Activated CD4-positive, alpha-beta T cell treated with anti-CD3 and anti-CD28 coated beads, Interleukin-2, amount 50 U/mL, for 4 hours (primary cell): Measurements from ENCODE around the gene NKX6-2.
"Not testable (repeated sequence)": the region's sequence is repeated elsewhere in the genome, so short reads cannot be mapped to it uniquely, and the experiment has no call there.

ENCODE experiments used
- DNase-seq, 2 experiments: peaks; one replicate each; pipeline ENCODE4 v3.0.0-alpha.2; 2020

NKX6-2 gene

GRCh38 chr10:132812520-132812919, 26.6 kb upstream of the NKX6-2 start:
- DNase-seq, result no peak

DNA sequence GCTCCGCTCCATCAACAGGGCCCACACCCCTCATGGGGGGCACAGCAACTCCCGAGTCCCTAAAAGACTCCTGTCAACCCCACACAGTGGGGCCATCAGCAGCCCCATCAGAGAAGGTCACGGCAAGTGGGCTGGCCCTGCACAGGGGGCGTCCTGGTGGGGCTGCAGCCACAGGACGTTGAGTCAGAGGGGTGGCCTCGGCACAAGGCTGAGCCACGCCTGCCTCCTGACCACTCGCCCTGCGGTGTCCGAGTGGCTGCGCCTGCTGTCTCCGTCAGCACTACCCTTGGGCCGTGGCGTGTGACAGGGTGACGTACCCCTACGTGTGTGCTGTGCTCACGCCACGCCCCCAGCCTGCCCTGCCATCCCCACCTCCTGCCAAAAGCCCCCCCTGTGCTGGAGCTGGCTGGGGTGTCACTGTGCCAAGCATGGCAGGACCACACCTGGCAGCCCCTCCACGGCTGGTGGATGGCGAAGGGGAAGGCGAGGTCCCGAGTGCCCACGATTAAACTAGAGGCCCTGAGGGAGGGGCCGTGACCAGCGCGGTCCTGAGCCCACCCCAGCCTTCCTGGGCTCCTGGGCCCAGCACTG, 26.0 kb upstream of the NKX6-2 start:
- DNase-seq, result no peak

DNA sequence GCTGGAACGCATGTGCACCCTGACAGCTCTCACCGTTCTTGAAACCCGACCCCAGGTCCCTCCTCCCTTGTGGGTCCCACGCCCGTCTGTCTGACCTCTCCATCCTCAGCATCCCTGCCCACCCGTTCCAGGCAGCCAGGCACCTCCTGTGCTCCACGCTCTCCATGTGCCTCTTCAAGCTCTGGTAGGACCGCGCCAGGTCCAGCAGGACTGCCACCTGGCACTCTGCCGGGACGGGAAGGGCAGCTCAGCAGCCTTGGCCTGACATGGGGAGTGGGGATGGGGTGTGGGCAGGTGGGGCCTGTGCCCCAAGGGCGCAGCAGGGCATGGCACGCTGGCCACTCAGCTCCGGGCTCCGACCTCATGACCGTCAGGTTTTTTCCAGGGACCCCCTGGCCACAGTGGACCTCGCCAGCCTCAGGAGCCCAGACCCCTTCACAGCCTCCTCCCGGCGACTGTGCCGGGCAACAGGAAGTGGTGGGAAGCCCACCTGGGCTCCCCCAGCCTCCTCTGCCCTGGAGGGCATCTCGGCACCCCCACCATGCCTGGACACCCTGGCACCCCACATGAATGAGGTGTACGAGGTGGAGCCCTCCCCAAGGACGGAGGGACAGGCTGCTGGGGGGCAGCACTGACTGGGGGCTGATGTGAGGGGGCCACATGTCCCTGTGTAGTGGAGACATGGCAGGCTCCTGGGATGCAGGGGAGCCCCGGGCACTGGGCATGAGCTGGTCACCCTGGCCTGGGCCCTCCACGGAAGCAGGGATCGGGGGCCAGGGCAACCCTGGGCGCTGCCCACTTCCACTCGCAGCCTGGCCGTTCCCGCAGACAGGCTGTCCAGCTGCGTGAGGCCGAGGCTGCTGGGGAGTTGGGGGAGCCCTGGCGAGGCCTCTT, 25.1 kb upstream of the NKX6-2 start:
- DNase-seq, result no peak

GRCh38 chr10:132810141-132810806, 24.3 kb upstream of the NKX6-2 start:
- no peak for DNase-seq

DNA sequence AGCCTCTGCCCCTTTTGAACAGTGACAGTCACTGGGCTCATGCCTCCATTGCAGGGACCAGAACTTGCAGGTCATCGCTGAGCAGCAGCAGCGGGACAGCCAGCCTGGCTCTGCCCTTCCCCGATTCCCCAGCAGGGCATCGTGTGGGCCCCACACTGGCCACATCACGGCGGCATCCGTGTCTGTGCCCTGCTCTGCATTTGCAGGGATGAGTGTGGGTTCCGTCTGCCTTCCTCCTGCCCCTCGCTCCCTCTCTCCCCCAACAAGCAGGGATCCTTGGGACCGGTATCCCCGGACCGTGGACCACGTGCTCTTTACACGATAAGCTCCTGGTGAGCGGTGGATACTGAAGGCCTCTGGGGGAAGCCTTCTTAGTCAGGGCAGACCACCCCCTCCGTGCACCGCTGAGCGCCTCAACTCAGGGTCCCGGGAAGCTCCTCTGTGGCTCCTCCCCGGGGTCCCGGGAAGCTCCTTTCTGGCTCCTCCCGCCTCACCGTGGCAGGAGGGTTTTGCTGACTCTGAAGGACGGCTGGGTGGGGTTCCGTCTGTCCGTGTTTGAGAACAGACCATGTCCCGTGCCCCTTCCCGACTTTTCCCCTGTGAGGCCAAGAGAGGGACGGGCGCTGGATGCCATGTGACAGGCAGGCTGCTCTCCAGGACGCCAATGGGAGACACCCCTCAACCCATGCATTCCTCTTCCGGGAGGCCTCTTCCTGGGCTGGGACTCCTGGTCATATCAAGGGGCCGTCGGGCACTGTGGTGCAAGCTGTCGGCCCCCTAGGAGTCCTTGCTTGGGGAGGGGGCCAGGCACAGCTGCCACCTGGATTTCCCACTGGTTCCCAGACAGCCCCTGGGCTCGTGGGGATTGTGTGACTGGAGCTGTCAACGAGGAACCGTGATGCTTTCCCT, 23.5 kb upstream of the NKX6-2 start:
- no peak for DNase-seq

DNA sequence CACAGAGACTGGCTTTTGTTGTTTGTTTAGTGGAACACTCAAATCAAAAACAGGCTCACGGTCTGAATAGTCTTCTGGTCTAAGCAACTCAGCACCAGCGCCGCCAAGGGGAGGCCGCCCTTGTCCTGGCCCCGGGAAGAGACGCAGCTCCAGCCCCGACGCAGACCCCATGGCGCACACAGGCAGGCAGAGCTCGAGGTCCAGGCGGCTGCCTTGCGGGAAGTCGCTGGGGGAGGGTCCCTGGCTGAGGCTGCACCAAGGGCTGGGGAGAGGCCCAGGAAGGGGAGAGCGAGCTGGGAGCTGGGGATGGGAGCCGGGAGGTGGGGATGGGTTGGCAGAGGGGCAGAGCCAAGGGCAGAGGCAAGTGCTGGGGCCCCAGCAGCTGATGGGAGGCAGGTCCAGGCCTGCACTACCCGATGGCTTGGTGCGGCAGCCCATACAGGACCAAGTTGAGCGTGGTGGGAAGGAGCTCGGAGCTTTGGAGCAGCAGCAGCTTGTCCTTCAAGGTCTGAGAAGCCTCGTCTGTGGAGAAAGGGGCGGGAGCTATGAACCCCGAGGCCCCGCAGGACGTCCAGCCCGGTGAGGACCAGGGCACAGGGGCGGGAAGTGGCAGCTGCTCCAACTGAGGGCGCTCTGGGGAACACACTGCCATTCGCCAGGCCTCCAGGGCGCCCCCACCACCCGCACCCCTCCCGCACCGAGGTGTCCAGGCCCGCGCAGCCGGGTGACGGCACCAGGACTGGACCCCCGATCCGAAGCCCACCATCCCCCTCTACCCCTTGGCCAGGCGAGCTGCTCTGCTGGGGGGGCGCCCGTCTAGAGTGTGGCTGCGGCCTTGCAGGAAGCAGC, 22.7 kb upstream of the NKX6-2 start:
- no peak for DNase-seq

DNA sequence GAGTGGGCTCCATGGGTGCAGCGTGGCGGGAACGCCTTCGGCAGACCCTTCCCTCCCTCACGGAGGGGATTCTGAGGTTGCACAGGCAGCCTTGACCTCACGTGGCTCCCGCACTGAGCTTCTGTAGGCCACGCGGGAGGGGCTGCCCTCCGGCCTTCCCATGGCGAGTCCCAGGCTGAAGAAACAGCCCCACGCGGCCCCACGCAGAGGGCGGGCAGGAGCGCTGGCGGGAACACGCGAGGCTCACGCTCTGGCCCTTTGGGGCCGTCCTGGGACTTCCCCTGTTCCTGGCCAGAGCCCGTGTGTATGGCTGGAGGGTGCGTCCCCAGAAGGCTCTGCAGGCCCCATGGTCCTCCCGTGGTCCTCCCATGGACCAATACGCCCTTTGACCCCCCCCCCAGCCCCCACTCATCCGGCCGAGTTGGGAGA, 21.7 kb upstream of the NKX6-2 start:
- DNase-seq, result no peak

- no peak for DNase-seq
Observed at GRCh38 chr10:132806561-132807003, 20.6 kb upstream of the NKX6-2 start.

- DNase-seq, result no peak
Observed at GRCh38 chr10:132806110-132806509, 20.2 kb upstream of the NKX6-2 start.

DNA sequence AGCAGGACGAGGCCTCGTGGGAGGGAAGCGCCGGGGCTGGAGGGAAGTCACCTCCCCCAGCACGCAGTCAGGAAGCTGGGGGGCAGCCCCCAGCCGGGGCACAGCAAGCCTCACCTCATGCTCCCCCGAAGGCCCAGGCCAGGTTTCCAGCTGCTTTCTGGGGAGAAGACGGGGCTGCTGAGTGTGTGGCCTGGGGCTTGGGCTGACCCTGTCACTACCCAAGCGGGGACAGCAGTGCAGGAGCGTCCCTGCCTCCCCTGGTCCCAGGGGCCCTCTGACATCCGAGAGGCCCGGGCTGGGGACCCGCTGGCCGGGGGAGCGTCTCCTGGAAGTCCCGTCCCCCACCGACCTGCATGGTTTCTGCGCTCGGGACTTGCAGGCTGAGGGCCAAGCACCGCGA, 19.7 kb upstream of the NKX6-2 start:
- no peak for DNase-seq

DNA sequence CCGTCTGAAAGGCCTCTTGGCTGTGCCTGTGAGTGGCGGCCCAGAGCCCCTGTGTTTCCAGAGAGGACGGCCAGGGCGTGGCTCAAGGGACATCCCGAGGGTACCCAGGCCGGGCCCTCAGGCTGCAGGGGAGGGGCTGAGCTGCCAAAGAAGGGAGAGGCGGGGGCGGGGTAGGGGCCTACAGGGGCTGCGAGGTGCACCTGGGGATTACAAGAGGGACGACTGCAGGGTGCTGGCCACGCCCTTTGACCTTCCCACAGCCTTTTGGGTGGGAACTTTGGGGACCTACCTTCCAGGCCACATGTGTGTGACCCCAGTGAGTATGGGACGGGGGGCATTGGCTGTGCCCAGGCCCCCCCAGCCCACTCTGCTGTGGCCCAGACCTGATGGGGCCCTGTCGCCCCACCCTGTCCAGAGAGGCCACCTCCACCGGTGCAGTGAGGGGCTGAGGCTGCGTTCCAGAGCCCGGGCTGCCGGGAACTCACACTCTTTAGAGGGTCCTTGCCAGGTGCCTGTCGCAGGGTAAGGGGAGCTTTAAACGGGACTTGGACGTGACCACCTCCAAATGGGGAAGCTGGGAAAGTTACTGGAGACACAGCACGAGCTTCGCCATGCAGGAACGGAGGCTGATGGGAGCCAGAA, 19.0 kb upstream of the NKX6-2 start:
- no peak for DNase-seq

GRCh38 chr10:132804287-132804686, 18.3 kb upstream of the NKX6-2 start:
- DNase-seq, result no peak

DNA sequence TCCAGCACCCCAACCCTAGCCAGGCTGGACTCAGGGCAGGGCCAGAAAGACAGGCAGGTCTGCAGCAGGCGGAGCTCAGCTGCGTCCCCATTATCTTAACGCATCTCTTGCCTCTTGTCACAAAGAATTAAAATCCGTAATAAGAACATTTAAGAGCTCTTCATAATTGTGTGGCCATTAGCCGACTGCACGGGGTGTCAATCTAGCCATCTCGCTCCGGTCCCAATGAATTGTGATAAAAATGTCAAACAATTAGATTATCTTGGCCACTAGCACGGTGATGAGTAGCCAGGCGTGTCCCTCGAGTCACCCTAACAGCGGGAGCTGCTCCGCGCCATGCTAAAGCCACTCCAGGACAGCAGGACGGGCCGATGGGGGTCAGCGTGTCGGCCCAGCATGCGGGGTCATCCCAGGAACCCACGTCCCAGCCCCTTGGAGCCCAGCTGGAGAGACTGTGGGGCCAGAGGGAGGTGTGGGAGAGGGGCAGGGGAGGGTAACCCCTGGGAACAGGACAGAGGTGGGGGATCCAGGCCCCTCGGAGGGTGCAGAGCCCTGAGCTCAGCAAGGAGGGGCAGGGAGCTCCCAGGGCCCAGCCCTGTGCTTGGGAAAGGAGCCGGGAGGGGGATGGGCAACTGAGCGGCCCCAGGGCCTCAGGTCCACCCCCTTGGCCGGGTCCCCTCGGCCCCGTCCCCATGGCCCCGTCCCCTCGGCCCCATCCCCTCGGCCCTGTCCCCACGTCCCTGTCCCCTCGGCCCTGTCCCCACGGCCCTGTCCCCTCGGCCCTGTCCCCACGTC, 17.7 kb upstream of the NKX6-2 start:
- DNase-seq, result no peak

GRCh38 chr10:132802694-132803320, 16.9 kb upstream of the NKX6-2 start:
- no peak for DNase-seq

- no peak for DNase-seq
Observed at GRCh38 chr10:132802048-132802447, 16.1 kb upstream of the NKX6-2 start.

- DNase-seq, result no peak
Observed at GRCh38 chr10:132799865-132800264, 13.9 kb upstream of the NKX6-2 start.

DNA sequence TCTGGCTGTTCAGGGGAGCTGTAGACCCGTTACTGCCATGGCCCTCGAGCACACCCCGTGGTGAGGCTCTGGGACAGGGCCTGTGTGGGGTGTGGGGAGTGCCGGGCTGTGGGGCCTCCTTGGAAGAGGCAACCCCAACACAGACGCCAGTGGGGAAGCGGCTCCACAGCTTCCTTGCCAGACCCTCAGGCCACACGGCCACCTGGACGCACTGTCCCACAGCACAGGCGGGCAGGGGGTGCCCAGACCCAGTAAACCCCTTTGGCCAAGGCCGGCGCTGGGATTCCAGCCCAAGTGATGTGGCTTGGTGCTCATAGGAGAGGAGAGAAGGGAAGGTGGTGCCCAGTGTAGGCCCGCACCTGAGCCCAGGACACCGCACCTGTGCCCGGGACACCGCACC, 12.9 kb upstream of the NKX6-2 start:
- no peak for DNase-seq

DNA sequence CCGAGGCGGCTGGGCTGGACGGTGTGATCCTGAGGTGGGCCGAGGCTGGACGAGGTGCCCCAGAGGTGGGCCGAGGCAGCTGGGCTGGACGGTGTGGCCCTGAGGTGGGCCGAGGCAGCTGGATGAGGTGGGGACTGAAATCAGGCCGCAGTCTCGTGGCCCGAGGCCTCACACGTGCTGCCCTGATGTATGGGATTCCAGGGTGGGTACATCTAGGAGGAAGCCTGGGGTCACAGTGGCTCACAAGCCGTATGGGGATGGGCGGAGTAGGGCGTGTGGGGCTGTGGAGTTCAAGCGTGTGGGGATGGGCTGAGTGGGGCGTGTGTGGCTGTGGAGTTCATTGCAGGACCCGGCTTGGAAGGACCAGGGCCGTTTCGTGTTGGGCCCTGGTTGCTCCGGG, 12.5 kb upstream of the NKX6-2 start:
- no peak for DNase-seq

GRCh38 chr10:132797986-132798385, 12.0 kb upstream of the NKX6-2 start:
- DNase-seq, result not testable (repeated sequence)

- DNase-seq, result no peak
Observed at GRCh38 chr10:132796846-132797245, 10.9 kb upstream of the NKX6-2 start.
